Medulla oblongata (tissue), 1 donor: Measurements from ENCODE around the gene ZNF609.

Experiments
- DNase-seq: peaks from one replicate; pipeline ENCODE4 v3.0.0-alpha.2; 2015; ENCODE audit errors: extremely low spot score

ZNF609 gene

GRCh38 chr15:64502151-64502550 is 41.8 kb downstream of the ZNF609 start:
- no peak for DNase-seq

DNA sequence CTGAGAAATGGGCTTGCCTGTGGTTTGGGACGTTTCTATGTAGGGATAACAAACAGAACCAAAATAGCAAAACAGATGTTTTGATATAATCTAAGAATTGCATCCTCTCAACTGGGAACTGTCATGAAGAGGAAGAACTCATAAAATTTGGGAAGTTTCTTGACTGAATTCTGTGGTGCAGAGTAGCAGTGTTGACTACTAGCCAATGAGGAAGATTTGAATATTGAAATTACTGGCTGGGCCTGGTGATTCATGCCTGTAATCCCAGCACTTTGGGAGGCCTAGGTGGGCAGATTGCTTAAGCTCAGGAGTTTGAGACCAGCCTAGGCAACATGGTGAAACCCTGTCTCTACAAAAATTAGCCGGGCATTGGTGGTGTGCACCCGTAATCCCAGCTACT is 42.2 kb downstream of the ZNF609 start:
- DNase-seq = no peak

GRCh38 chr15:64503197-64503596 is 42.8 kb downstream of the ZNF609 start:
- peak; percentile 75 for DNase-seq

GRCh38 chr15:64503640-64504039 is 43.3 kb downstream of the ZNF609 start:
- peak; percentile 48 for DNase-seq

GRCh38 chr15:64507293-64507802 is 47.0 kb downstream of the ZNF609 start:
- DNase-seq = peak; percentile 86

DNA sequence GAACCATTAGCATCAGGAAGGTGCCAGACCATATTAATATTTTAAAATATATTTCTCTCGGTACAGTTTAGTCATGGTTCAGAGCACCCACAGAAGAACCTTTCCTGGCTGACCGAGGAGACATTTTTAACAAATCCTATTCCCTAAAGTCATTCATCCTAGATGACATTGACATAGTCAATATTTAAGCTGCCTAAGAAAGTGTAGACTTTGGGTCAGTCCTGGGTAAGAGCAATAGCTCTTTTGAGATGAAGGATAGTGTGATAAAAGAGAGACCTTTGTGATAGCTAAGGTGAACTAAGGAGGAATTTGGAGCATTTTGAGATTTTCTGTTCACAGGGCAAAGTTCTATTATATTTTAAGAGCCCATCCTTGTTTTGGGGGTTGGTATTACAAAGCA is 47.5 kb downstream of the ZNF609 start:
- DNase-seq = no peak

GRCh38 chr15:64513823-64514222 is 53.4 kb downstream of the ZNF609 start:
- no peak for DNase-seq

- DNase-seq = peak; percentile 48
Measured at GRCh38 chr15:64515196-64515595, 54.8 kb downstream of the ZNF609 start.

GRCh38 chr15:64515825-64516224 is 55.4 kb downstream of the ZNF609 start:
- DNase-seq = no peak

- no peak for DNase-seq
Measured at GRCh38 chr15:64519897-64520296, 59.5 kb downstream of the ZNF609 start.

DNA sequence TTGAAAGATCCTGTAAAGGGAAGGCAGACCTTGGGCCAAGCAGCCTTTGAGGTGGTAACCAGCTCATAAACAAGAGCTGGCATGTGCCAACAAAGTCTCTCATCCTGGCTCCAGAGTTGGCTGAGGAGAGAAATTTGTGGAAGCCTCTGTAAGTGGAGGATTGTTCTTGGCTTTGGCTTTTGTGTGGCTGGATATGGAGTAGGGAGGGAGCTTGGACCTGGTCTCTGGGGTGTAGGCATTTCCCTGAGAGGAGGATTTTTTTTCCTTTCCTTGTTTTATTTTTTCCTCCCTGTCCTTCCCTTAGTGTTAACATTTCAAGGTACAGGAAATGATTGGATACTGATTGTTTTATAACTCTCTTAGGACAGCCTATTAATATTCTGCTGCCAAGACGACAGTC is 60.8 kb downstream of the ZNF609 start:
- peak; percentile 69 for DNase-seq

DNA sequence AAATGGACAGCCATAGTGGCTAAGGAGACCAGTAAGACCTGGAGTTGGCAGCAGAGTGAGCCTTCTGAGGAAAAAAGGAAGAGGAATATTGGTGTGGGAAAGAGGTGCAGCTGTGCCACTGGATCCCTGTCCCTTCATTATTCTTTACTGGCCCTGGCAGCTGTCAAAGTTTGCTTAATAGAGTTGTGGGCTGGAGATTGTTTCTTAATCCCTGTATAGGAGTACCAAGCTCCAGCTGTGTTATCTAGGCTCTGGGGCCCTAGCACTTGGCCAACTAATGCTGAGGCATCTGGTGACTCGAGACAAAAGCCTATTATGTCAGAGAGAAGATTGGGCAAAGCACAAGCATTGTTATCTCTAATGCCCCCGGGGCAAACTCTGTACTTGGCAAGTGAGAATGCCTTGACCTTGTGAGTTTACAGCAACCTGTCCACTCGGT is 61.4 kb downstream of the ZNF609 start:
- DNase-seq = peak; percentile 91

GRCh38 chr15:64522226-64522823 is 61.9 kb downstream of the ZNF609 start:
- DNase-seq = no peak

DNA sequence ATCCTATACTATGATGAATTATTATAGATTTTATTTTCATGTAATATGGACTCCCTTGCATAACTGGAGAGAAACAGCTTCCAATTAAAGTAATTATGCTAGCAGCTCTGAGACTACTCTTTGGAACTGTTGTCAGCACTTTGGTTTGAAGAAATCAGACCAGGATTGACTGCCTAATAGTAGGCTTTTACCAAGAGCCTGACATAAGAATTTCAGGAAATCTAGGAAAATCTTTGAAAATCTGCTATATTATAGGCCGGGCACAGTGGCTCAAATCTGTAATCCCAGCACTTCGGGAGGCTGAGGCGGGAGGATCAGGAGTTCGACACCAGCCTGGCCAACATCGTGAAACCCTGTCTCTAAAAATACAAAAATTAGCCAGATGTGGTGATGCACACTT is 62.9 kb downstream of the ZNF609 start:
- DNase-seq = no peak

DNA sequence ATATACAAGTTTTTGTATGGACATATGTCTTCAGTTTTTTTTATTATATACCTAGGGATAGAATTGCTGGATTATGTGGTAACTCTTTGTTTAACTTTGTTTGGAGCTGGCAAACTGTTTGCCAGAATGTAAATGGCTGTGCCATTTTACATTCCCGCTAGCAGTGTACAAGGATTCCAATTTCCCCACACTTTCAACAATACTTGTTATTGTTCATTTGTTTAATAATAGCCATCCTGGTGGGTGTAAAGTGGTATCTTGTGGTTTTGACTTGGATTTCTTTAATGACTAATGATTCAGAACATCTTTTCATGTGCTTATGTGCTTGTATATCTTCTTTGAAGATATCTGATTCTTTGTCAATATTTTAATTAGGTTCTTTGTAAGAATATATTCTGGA is 64.4 kb downstream of the ZNF609 start:
- no peak for DNase-seq

- no peak for DNase-seq
Measured at GRCh38 chr15:64525828-64526530, 65.6 kb downstream of the ZNF609 start.

DNA sequence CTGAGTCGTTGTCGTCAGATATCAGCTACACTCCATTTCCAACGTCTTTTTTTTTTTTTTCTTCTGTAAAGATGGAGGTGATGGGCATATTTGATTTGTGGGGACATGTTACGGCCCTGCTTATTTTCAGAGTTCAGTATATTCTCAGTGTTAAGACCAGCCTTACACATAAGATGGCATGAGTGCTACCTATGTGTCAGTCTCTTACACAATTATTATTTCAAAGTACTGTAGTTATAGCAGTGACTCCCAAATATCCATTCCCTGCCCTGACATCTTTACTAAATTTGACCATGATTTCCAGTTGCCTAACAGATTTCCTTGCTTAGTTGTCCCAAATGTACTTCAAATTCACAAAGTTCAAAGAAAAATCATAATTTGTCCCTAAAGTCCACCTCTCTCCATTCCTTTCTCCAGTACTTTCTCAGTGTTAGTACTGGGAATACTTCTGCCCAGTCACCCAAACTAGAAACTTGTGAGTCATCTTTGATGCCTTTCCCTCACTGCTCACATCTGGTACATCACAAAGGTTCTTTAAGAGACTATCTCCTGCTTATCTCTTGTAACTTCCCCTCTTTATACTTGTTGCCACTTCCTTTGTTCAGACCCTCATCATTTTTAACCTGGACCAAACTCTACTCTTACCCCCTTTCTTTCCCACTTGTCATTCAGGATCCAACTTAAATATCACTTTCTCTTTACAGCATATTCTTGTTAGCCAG is 67.0 kb downstream of the ZNF609 start:
- no peak for DNase-seq

DNA sequence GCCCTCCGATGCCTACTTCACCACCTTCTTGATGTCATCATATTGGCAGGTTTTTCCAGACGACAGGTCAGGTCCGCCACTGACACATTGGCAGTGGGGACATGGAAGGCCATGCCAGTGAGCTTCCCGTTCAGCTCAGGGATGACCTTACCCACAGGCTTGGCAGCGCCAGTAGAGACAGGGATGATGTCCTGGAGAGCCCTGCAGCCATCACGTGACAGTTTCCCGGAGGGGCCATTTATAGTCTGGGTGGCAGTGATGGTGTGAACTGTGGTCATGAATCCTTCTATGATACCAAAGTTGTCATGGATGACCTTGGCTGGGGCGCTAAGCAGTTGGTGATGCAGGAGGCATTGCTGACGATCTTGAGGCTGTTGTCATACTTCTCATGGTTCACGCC is 68.5 kb downstream of the ZNF609 start:
- no peak for DNase-seq

GRCh38 chr15:64530472-64530871 is 70.1 kb downstream of the ZNF609 start:
- DNase-seq = no peak

GRCh38 chr15:64530918-64531317 is 70.5 kb downstream of the ZNF609 start:
- DNase-seq = no peak

DNA sequence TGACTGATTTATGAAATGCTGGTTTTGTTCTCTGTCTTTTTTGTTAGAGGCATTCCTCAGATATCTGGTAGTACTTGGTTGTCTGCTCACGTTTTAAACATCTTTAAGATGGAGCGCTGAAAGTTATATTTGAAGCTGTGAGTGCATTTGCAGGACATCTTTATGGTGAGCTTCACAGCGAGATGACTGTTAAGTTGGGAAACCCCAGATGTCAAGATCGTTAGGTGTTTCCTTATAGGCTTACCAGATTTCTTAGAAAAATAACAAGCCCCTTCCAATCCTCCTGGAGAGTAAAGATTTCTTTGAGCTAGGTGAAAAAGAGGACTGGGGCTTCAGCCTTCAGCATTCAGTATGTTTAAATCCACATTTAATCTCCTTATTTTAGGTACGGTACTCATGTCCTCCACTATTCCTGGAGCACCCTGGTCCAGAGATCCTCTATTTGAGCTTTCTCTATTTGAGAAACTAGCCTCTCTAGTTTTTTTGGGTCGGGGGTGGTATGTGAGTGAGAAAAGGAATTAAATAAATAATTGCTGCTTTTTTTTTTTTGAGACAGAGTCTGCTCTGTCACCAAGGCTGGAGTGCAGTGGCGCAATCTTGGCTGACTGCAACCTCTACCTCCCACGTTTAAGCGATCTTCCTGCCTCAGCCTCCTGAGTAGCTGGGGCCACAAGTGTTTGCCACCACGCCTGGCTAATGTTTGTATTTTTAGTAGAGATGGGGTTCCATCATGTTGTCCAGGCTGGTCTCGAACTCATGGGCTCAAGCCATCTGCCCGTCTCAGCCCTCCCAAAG is 72.3 kb downstream of the ZNF609 start:
- DNase-seq = no peak
